A204.1 (cell line): ENCODE measurements around the gene TMEM271.
"Not testable (repeated sequence)": the region's sequence is repeated elsewhere in the genome, so short reads cannot be mapped to it uniquely, and the experiment has no call there.

Experiments used
- FAIRE-seq: peaks from 2 replicates; lab custom pipeline; 2012; peaks lifted over from hg19 to GRCh38; lab: Jason Lieb, UNC

The TMEM271 gene

DNA sequence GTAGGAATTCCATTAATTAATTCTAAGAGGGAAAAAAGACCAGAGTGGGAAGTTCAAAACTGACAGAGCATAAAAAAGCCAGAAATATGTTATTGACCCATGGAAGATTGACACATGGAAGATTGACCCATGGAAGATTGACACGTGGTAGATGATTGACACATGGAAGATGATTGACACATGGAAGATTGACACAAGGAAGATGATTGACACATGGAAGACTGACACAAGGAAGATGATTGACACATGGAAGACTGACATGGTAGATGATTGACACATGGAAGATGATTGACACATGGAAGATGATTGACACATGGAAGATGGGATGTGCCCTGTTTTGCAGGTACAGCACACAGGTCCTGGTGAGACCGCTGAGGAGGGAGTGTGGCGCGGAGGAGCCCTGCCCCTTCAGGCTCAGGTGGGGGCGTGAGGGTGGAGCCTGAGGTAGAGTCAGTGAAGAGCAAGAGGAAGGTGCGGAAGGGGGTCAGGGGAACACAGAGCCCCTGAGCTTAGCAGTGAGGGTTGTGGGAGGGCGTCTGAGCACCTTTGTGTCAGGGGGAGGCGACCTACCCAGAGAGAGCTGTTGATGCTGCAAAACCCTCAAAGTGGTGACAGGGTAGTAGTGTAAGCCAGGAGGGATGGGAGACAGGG is 33.4 kb upstream of the TMEM271 start:
- no peak for FAIRE-seq

DNA sequence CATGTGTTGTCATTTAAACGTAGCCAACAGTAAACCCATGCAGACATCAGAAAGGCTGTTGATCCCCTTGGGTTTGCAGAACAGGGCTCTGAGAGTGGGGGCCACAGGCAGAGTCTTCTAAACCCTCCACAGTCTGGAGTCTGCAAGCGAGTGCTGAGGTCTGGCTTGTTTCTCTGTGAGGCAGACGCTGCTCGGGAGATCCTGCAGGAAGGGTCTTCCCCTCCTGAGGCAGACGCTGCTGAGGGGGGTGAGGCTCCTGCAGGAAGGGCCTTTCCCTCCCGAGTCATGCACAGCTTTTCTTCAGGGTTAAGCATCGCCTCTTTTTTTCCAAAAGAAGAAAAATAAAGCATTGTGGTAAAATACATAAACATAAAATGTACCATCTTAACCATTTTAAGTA is 32.1 kb upstream of the TMEM271 start:
- FAIRE-seq, result no peak

DNA sequence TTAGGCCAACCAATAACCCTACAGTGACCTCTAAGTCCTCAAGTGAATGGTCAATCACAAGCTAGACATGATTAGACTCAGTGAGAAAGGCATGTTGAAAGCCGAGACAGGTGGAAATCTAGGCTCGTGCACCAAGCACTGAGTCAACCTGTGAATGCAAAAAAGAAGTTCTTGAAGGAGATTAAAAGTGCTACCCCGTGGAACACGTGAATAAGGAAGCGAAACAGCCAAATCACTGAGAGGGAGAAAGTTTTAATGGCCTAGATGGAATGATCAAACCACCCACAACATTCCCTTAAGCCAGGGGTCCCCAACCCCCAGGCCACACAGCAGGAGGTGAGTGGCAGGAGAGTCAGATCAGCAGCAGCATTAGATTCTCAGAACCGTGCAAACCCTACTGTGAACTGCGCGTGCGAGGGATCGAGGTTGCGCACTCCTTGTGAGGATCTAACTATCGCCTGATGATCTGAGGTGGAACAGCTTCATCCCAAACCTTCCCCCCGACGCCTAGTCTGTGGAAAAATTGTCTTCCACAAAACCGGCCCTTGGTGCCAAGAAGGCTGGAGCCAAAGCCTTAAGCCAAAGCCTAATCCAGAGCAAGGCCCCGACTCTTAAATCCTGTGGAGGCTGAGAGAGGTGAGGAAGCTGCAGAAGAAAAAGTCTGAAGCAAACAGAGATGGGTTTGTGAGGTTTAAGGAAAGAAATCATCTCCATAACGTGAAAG is 29.8 kb upstream of the TMEM271 start:
- FAIRE-seq, result no peak

DNA sequence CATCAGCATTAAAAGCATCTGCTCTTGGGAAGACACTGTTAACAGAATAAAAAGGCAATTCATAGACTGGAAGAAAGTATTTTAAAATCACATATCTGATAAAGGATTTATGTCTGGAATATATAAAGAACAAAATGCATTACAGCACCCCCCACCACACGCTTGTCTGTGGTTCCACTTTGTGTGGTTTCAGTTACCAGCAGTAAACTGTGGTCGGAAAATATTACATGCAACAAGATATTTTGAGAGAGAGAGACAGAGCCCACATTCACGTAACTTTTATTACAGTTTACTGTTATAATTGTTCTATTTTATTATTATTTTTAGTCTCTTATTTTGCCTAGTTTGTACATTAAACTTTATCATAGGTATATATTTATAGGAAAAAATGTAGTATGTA is 28.0 kb upstream of the TMEM271 start:
- FAIRE-seq, result no peak

DNA sequence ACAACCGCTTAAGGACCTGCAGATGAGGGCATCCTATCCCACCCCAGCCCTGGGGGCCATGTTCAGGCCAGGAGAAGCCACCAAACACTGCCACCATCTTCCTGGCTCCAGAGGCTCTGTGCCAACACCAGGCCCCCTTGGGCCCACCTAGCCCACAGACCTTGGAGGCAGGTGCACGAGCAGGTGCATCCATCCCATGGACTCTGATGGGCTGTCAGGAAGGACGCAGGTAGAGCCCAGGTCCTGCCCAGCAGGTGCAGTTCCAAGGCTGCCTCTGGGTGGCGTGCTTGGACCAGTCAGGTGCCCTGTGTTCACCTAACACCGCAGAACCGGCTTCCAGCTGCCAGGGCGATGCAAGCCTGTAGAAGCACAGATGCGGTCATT is 26.5 kb upstream of the TMEM271 start:
- FAIRE-seq, result no peak

DNA sequence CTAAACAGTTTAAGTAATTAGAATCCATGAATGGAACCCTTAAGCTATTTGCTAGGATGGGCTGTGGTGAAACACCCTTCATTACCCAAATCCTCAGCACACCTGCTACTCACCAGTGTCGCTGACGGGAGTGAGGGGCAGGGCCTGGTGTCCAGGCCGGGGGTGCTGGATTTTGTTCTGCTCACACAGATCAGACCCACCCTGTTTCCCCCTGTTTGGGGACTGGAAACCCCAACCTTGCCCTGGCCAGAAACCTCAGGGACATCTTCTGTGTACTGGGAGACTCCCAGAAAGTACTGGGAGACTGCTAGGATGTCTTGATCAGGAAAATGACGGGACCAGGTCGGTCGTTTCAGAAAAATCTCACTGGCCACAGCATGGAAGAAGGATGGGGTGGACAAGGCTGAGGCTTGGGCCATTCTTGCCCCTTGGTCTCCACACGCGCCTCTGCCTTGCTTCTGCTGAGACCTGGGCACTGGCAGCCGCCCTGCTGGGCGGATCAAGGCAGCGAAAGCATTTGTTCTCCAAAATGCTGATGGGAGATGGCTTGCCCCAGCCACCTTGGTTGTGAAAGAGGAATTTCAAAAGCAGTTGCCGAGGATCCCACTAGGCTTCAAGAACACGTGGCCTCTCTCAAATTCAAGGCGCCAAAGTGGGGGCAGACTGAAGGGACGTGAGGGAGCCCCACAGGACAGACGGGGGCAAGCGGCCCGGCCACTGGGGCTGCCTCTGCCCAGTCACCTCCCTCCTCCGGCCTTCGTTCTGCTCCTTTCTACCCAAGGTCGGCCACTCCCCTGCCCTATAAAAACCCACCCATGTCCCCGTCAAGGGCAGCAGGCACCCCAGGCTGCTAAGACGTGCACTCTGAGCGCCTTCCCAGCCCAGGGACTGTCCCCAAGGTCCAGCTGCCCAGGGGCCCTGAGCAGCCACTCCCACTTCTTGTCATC is 25.8 kb upstream of the TMEM271 start:
- no peak for FAIRE-seq

DNA sequence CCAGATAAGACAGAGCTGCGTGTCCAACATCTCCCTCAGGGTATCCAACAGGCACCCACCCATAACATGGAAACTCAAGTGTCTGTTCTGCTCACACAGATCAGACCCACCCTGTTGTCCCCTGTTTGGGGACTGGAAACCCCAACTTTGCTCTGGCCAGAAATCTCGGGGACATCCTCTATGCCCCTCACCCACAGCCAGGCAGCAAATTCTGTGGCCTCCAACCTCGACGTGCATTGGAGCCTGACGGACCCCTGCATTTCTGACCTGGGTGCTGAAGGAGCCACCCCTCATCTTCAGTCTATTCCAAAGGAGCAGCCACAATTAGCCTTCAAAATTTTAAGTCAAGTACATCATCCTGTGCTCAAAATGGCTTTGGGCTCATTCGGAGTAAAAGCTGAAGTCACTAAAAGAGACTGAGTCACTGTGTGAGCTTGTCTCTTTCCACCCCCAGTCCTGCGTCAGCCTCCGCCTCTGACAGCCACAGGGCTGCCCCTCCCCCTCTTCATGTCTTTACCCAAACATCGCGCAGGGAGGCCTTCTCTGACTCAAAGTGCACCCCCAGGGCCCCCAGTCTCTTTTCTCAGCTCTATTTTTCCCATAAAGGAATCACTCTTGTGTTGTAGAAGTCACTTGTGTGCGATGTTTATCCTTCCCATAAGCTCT is 24.9 kb upstream of the TMEM271 start:
- no peak for FAIRE-seq

DNA sequence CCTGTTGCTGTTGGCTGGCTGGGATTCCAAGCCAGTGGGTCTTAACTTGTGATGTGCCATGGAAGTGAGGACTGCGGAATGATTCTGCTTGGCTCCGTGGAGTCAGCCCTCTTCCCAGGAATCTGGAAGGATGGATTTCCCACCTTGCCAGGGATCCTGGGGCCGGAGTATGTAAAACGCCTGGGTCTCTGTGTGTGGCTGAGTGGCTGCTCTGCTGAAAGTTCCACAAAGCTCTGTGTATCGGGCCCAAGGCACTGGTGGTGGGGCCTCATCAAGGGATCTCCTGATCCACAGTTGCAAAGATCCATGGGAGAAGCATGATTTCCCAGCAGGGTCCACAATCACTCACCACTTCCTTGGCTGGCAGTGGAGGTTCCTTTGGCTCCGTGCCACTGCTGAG is 24.1 kb upstream of the TMEM271 start:
- no peak for FAIRE-seq

DNA sequence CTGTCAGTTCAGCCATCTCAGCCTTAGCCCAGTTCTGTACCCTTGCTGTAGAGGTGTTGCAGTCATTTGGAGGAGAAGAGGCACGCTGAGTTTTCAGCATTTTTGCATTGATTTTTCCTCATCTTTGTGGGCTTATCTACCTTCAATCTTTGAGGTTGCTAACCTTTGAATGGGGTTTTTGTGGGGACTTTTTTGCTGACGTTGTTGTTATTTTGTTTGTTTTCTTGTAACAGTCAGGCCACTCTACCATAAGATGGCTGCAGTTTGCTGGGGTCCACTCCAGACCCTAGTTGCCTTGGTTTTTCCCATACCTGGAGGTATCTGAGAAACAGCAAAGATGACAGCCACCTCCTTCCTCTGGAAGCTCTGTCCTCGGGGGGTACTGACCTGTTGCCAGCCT is 22.8 kb upstream of the TMEM271 start:
- FAIRE-seq, result no peak

DNA sequence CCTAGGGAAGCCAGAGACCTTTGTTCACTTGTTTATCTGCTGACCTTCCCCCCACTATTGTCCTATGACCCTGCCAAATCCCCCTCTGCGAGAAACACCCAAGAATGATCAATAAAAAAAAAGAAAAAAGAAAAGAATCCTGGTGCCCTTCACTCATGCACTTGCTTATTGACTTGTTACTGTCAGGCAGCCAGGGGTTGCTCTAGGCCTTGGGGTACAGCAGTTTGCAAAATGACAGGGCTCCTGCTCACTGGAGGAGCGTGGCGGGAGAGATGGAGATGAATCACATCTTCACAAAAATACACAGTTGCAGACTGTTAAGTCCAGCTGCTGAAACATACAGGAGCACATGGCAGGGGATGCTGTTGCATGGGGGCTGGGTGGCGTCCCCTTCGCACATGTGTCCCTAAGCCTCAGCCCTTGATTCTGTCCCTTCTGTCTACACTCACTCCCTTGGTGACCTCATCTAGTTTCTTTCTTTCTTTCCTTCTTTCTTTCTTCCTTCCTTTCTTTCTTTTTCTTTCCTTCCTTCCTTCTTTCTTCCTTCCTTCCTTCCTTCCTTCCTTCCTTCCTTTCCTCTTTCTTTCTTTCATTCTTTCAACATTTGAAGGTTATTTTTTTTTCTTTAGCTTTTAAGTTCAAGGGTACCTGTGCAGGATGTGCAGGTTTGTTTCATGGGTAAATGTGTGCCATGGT is 16.9 kb upstream of the TMEM271 start:
- FAIRE-seq, result no peak

DNA sequence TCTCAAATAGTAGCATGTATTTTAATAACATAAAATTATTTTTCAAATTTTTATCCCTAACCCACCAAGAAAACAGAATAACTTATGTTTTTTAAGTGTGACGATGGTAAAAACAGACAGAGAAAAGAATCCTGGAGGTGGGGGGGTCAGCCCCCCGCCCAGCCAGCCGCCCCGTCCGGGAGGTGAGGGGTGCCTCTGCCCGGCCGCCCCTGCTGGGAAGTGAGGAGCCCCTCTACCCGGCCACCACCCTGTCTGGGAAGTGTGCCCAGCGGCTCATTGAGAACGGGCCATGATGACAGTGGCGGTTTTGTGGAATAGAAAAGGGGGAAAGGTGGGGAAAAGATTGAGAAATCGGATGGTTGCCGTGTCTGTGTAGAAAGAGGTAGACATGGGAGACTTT is 16.1 kb upstream of the TMEM271 start:
- FAIRE-seq, result not testable (repeated sequence)

DNA sequence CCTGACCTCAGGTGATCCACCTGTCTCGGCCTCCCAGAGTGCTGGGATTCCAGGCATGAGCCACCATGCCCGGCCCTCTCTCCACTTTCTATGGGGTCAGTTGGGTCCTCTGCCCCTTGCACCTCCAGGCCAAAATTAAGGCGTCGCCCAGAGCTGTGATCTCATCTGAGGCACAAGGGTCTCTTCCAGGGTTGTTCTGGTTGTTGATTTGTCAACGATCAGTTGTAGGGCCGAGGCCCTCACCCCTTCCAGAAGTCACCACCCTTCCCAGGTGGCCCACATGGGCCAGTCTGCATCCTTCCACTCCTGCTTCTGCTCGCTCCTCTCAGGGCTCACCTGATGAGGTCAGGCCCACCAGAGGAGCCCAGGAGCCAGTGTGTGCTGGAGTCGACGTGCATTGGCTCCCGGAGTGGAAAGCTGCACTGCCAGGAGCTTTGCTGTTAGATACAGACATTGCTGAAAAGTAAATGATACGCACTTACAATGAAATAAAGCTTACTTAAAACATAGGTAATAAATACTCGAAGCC is 14.3 kb upstream of the TMEM271 start:
- no peak for FAIRE-seq

DNA sequence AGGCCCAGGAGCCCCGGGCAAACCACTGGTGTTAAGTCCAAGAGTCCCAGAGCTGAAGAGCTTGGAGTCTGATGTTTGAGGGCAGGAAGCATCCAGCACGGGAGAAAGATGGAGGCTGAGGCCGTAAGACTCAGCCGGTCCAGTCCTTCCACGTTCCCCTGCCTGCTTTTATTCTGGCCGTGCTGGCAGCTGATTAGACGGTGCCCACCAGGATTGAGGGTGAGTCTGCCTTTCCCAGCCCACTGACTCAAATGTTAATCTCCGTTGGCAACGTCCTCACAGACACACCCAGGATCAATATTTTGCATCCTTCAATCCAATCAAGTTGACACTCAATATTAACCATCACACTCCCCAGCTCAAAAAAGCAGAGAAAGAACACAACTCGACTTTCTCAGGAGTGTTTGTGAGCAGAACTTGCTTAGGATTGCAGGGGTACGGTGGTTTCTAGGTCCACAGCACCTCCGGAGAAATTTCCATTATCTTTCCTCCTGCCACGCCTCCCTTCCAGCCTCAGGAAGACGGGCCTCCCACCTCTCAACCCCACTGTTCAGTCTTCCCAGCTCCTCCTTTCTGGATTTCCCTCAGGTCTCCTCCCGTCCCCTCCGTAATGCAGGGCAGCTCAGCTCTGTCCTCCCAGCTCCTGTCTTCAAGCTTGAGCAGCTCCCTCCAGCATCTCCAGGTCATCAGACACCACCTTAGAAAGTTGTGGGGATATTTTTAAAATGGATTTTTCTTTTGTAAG is 13.3 kb upstream of the TMEM271 start:
- FAIRE-seq, result no peak

DNA sequence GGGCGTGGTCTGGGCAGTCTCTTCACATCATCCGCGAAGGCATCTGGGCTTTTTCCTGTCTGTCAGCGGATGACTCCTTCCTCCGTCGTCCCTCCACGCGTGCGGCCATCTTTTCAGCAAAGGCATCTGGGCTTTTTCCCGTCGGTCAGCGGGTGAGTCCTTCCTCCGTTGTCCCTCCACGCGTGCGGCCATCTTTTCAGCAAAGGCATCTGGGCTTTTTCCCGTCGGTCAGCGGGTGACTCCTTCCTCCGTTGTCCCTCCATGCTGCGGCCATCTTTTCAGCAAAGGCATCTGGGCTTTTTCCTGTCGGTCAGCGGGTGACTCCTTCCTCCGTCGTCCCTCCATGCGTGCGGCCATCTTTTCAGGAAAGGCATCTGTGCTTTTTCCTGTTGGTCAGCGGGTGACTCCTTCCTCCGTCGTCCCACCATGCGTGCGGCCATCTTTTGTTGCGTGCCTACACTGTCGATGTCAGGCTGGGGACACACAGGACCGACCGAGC is 12.3 kb upstream of the TMEM271 start:
- no peak for FAIRE-seq

DNA sequence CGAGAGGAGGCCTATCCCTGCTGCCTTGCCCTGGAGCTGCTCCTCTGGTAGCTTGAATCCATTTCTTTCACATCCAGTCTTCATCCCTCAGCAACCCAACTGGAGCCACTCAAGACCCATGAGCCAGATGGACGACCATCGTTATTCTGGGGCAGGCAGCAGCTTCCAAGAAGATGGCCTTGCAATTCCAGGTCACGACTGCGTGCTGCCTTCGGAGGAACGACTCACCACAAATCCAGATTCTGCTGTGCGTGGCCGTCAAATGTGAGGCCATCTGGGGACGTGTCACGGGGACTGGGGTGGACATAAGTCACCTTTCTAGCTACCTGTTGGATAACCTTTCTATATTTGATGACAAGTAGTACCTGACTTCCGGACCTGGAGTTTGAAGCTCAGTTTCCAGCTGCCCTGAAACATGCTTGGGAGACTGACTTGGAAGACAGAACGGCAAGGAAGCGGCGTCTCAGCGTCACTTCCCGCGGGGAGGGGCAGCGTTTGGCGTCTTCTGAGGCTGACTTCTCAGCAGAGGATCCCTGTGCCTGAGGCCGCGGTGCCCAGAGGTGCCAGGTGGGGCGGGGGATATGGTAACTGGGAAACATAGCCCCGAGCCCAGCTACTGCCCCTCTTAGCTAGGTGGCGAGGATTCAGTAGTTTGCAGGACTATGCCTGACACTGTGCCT is 11.7 kb upstream of the TMEM271 start:
- no peak for FAIRE-seq

DNA sequence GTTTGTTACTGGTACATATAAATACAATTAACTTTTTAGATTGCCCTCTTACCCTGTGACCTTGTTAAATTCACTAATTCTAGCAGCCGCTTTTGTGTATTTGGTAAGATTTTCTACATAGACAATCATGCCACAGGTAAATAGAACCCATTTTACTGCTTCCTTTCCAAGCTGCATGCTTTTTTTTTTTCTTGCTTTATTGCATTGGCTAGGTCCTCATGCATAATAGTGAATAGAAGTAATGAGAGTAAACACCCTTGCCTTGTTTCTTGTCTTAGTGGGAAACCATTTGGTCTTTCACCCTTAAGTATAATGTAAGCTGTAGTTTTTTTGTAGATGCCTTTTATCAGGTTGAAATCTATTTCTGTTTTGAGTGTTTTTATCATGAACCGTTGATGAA is 7.7 kb upstream of the TMEM271 start:
- FAIRE-seq, result no peak

DNA sequence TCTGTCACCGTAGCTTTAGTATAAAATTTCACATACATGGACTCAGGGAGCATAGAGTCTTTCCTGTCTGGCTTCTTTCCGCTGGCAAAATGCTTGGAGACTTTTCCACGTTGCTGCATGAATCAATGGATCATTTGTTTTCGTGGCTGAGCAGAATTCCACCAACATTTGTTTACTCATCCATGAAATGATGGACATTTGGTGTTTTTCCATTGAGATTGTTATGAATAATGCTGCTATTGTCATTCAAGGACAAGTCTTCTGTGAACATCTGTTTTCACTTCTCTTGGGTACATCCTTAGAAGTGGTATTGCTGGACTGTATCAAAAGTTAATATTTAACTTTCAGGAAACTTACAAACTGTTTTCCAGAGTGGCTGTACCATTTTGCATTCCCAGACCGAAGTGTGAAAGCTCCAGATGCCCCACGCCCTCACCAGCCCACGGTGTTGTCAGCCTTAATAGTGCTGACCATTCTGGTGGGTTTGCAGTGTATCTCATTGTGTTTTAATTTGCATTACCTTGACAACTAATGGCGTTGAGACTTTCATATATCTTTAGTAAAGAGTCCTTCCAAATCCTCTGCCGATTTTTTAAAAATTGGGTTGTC is 5.8 kb upstream of the TMEM271 start:
- no peak for FAIRE-seq

DNA sequence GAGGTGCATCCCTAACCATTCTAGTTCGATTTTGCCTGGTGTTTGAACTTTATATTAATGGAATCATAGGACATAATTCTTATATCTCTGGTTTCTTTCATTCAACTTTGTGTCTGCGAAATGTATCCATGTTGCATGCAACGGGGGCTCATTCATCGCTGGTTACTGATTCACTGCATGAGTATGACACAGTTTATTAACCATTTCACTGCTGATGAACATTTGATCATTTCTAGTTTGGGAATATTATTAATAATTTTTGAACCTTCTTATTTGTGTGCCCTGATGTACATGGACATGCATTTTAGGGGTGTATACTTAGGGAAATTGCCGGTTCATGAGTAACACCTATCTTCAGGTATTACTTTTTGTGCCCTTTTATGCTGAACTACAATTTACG is 5.1 kb upstream of the TMEM271 start:
- FAIRE-seq, result no peak

DNA sequence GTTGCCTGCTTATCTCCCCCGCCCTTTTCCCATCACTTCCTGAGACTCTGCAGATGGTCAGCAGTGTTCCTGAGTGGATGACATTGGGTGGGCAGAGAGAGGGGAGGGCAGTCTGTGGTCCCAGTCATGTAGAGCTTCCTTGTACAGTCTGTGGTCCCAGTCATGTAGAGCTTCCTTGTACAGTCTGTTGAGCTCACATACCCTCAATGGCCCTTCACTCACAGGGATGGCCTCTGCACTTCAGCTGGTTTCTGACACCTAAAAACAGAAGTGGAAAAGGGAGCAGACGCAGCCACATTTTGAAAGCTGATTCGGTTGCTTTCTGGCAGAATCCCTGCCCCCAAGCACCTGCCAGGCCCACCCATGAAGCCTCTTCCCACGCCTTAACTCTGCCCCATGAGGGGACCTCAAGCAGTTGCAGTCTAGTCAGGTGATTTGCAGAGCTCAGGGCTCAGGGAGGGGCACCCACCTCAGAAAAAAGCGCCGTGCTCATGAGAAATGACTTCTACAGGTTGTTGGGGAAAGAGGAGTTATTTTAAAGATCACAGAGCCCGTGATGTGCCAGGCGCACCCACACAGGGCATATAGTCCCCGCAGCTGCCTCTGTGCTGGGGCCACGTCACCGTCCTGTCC is 3.6 kb upstream of the TMEM271 start:
- FAIRE-seq, result no peak
